Tibial artery (tissue), 4 donors: Measurements from ENCODE around the gene CDH4.
A peak's percentile ranks its signal among the peaks of the same experiment; 100 is the strongest.
"Not testable (repeated sequence)": the region's sequence is repeated elsewhere in the genome, so short reads cannot be mapped to it uniquely, and the experiment has no call there.

ENCODE experiments used
- DNase-seq, 2 donors: peaks; one replicate each; pipeline ENCODE4 v3.0.0-alpha.2; 2019
- H3K27ac ChIP-seq, 2 donors: fragments of 200-600 bp; sonication (generic) in 1 of 2; 1 replicate in 1 of 2; 2 replicates in 1 of 2; pipeline ENCODE4 v1.5.1; 2018 to 2019; ENCODE audit warnings: mild to moderate bottlenecking in 1 of 2
- H3K27me3 ChIP-seq, 2 donors: fragments of 200-600 bp; sonication (generic) in 1 of 2; one replicate each; pipeline versions ENCODE4 v1.5.1 to v1.6.0; 2016 to 2019
- H3K36me3 ChIP-seq, 3 donors: fragments of 200-600 bp; sonication (generic) in 2 of 3; one replicate each; pipeline ENCODE4 v1.5.1; 2016 to 2019; ENCODE audit warnings: mild to moderate bottlenecking in 2 of 3
- H3K4me1 ChIP-seq, 4 donors: fragments of 200-600 bp; sonication (generic) in 2 of 4; 1 replicate in 3 of 4; 2 replicates in 1 of 4; pipeline ENCODE4 v1.5.1; 2016 to 2019
- H3K4me3 ChIP-seq, 2 donors: fragments of 200-600 bp; sonication (generic) in 1 of 2; 1 replicate in 1 of 2; 2 replicates in 1 of 2; pipeline ENCODE4 v1.5.1; 2018 to 2019; ENCODE audit warnings: mild to moderate bottlenecking in 2 of 2
- H3K9me3 ChIP-seq, 3 donors: fragments of 200-600 bp; sonication (generic) in 1 of 3; one replicate each; pipeline ENCODE4 v1.5.1; 2016 to 2019
- CTCF ChIP-seq, 2 experiments: fragments of 200-600 bp in 1 of 2; fragments of 450-650 bp in 1 of 2; IDR thresholded peaks; one replicate each; pipeline ENCODE4 v1.5.1; 2017 to 2019; ENCODE audit warnings: antibody characterized with exemption in 2 of 2, mild to moderate bottlenecking in 1 of 2, moderate library complexity in 1 of 2
- intact Hi-C: fragments of 100-400 bp; cut with DNase I; formaldehyde crosslinking; loops from one replicate; pipeline ENCODE4 v1.15.0; 2023; ENCODE audit warnings: low total_unique reads

The CDH4 gene

DNA sequence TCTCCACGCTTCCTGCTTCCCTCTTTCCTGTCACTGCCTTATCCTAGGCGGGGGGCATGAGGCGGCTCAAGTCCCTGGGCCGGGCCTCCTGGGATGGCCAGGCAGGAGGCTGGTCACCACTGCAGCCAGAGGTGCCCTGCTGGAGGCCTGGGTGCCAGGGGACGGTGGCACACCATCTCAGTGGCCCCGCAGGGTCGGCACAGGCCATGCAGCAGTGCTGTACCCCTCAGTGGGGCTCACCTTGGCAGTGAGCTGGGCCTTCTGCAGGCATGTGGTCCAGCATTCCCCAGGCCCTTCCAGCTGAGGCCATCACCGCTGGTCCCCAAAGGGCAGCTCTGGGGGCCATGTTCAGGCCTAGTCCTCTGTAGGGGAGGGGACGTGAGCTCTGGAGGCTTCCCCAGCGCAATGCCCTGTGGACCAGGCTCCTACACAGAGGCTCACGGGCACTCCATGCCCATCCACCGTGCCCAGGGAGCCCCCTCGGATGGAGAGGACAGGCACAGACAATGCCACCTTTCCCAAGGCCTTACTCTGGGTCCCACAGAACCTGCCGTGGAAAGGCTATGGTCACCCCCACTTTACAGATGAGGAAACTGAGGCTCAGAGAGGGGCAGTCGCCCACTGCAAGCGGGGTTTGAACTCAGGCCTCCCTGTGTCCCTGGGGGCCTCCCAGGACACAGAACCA lies 689.8 kb downstream of the CDH4 start:
- Histone ChIP-seq H3K4me3 (no peak overlapping the region), H3K27me3 (peaks cover 0 to 12% of the 10 kb centered on the region in 2 donors), H3K27ac (no peak overlapping the region), H3K36me3 (no peaks in the 10 kb centered on the region), H3K9me3 (no peaks in the 10 kb centered on the region), H3K4me1 (no peaks in the 10 kb centered on the region)
- intact Hi-C loops = no loop called here
- TF ChIP-seq CTCF (IDR thresholded peaks at IDR 0.05) = no peak
- DNase-seq = peak in 1 of 2 donors; percentile 7

- Histone ChIP-seq H3K4me3 (no peak overlapping the region), H3K27me3 (peaks cover 0 to 10% of the 10 kb centered on the region in 2 donors), H3K36me3 (no peaks in the 10 kb centered on the region), H3K4me1 (no peaks in the 10 kb centered on the region), H3K9me3 (no peaks in the 10 kb centered on the region), H3K27ac (no peak overlapping the region)
- intact Hi-C loops = no loop called here
- peak; percentile 10 to 44 for DNase-seq
- TF ChIP-seq CTCF (IDR thresholded peaks at IDR 0.05) = no peak
Measured at GRCh38 chr20:61942526-61942925, 690.5 kb downstream of the CDH4 start.

GRCh38 chr20:61944967-61945366 lies 692.9 kb downstream of the CDH4 start:
- H3K4me1 ChIP-seq, H3K9me3 ChIP-seq, H3K27me3 ChIP-seq, intact Hi-C loops, H3K36me3 ChIP-seq, H3K27ac ChIP-seq, H3K4me3 ChIP-seq, DNase-seq: not testable (repeated sequence)

- H3K4me3 ChIP-seq, H3K9me3 ChIP-seq, DNase-seq, H3K4me1 ChIP-seq, H3K36me3 ChIP-seq, H3K27me3 ChIP-seq, H3K27ac ChIP-seq, intact Hi-C loops: not testable (repeated sequence)
Measured at GRCh38 chr20:61945495-61945894, 693.4 kb downstream of the CDH4 start.

- H3K4me1 ChIP-seq, H3K36me3 ChIP-seq, H3K27ac ChIP-seq, intact Hi-C loops, H3K4me3 ChIP-seq, H3K9me3 ChIP-seq: not testable (repeated sequence)
- DNase-seq = peak in 1 of 2 donors; percentile 28
- H3K27me3 ChIP-seq = peaks cover 0 to 23% of the 10 kb centered on the region in 2 donors
Measured at GRCh38 chr20:61948056-61948455, 696.0 kb downstream of the CDH4 start.

DNA sequence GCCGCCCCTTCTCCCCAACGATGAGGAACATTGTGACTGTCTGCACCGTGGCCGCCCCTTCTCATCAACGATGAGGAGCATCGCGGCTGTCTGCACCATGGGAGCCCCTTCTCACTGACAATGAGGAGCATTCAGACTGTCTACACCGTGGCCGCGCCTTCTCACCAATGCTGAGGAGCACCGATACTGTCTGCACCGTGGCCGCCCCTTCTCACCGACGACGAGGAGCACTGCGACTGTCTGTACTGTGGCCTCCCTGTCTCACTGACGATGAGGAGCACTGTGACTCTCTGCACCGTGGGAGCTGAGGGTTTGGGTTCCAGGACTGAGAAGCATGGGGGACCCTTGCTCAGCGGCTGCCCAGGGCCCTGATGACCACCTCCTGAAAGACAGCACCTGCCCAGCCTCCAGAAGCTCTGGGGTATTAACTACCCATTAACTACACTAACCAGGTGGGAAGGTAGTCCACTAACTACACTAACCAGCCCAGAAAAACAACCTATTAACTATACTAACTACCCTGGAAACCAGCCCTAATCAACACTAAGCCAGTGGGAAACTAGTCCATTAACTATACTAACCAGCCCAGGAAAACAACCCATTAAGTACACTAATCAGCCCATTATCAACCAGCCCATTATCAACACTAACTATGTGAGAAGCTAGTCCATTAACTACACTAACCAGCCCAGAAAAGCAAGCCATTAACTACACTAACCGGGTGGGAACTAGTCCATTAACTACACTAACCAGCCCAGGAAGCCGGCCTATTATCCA lies 696.7 kb downstream of the CDH4 start:
- intact Hi-C loops = no loop called here
- no peaks in the 10 kb centered on the region for H3K4me1 ChIP-seq
- peaks cover 0 to 29% of the 10 kb centered on the region in 2 donors for H3K27me3 ChIP-seq
- no peak for TF ChIP-seq CTCF (IDR thresholded peaks at IDR 0.05)
- H3K9me3 ChIP-seq = no peaks in the 10 kb centered on the region
- H3K36me3 ChIP-seq = no peaks in the 10 kb centered on the region
- H3K27ac ChIP-seq = no peak overlapping the region
- DNase-seq = peak in 1 of 2 donors; percentile 23
- H3K4me3 ChIP-seq = no peak overlapping the region

DNA sequence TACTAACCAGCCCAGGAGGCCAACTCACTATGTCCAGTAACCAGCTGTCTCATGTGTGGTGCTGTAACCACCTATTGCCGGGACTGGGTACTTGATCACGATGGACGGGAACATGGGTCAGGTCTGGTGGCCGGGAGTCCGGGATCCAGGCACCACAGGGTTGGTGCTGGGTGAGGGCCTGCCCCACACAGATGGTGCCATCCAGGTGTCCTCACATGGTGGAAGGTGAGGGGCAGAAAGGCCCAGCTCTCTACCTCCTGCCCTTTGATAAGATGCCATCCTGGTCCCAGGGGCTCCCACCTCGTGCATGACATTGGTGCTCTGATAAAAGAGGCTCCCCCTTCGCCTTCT lies 697.3 kb downstream of the CDH4 start:
- Histone ChIP-seq H3K36me3 (no peaks in the 10 kb centered on the region), H3K4me3 (no peak overlapping the region), H3K27ac (no peak overlapping the region), H3K27me3 (peaks cover 0 to 32% of the 10 kb centered on the region in 2 donors), H3K9me3 (no peaks in the 10 kb centered on the region), H3K4me1 (no peaks in the 10 kb centered on the region)
- intact Hi-C loops = no loop called here
- peak in 1 of 2 donors; percentile 34 for DNase-seq
- TF ChIP-seq CTCF (IDR thresholded peaks at IDR 0.05) = no peak
